Astrocyte of the spinal cord (primary cell): Measurements from ENCODE around the gene AGPAT1.
A peak's percentile ranks its signal among the peaks of the same experiment; 100 is the strongest.

Source experiments
- DNase-seq: peaks from one replicate; pipeline ENCODE4 v3.0.0; 2011; ENCODE audit warnings: low read depth, low spot score
- H3K4me3 ChIP-seq: 2 replicates; pipeline ENCODE4 v1.5.1; 2011; ENCODE audit warnings: low read depth, mild to moderate bottlenecking, low read length, moderate library complexity
- CTCF ChIP-seq: IDR thresholded peaks from 2 replicates; pipeline ENCODE4 v1.5.1; 2012; ENCODE audit warnings: low read depth, mild to moderate bottlenecking, low read length, inconsistent platforms
- in situ Hi-C: cut with HindIII; loops from 2 replicates; pipeline ENCODE4 v1.10.0; 2017; ENCODE audit warnings: low sequenced_read_pairs

Gene AGPAT1

DNA sequence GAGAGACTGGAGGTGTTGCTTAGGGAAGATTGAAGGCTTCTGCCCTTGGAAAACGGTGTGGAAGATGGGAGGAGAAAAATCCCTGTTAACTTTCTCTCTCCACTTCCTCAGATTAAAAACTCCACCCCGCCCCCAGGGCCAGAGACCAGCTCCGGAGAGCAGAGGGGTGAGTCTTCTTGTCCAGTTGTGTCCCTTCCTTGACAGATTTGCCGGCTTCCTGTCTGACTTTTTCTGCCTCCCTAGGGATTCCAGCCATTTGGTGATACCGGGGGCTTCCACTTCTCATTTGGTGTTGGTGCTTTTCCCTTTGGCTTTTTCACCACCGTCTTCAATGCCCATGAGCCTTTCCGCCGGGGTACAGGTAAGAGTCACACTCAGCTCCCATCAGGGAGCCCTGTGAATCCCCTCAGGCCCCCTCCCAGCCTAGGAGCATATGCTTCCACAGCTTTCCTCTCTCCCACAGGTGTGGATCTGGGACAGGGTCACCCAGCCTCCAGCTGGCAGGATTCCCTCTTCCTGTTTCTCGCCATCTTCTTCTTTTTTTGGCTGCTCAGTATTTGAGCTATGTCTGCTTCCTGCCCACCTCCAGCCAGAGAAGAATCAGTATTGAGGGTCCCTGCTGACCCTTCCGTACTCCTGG is 4.0 kb upstream of the AGPAT1 start:
- H3K4me3 ChIP-seq: no peak overlapping the region
- in situ Hi-C loops: no loop called here
- no peak for DNase-seq
- no peak for TF ChIP-seq CTCF

DNA sequence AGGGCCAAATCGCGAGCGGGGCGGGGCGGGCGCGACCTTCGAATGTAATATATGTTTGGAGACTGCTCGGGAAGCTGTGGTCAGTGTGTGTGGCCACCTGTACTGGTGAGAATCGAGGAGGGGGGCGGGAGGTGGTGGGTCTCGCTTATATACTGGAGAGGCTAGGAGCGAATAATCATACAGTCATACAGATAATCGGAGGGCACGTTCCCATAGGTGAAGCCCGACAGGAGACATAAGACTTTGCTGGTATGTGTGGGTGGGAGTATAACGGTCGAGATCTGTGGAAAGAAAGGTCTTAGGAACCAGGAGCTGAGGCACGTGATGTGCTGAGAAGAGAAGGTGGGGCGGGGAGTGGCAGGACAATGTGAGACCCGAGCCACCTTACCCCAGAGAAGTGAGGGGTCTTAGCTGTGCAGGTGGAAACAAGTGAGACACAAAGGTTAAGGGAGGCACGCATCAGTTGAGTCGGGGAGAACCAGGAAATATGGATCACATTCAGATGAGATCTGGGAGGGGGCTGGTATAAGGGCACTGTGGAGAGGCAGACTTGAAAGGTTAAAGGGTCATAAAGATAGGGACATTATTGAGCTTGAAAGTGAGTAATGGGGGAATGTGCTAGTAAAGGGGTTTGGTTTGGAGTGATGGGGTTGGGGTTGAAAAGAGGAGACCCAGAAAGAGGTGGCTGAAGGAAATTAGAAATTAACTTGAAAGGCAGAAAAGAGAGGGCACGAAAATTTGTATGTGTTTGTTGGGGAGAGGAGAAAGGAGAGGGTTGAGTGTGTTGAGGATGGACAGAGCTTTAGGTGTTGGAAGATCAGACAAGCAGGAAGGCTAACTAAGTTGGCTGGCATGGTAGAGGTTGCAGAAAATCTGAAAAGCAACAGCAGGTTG is 2.9 kb upstream of the AGPAT1 start:
- peak overlapping the region; percentile 98 for H3K4me3 ChIP-seq
- TF ChIP-seq CTCF: no peak
- in situ Hi-C loops: no loop called here
- no peak for DNase-seq

- no peak for TF ChIP-seq CTCF
- peak within 1 kb of the TSS; percentile 98 for H3K4me3 ChIP-seq
- in situ Hi-C loops: no loop called here
- peak; percentile 100 for DNase-seq
Measured at GRCh38 chr6:32177788-32178546, 2.1 kb upstream of the AGPAT1 start, which contains the start of gene RNF5. TSS of gene RNF5 (plus strand) at chr6:32178405. CDS start at chr6:32178512, 107 bp downstream.

GRCh38 chr6:32177183-32177787 is 1.4 kb upstream of the AGPAT1 start:
- no peak for DNase-seq
- in situ Hi-C loops: no loop called here
- peak overlapping the region; percentile 98 for H3K4me3 ChIP-seq
- no peak for TF ChIP-seq CTCF

- H3K4me3 ChIP-seq: peak overlapping the region; percentile 98
- DNase-seq: no peak
- TF ChIP-seq CTCF: no peak
- in situ Hi-C loops: no loop called here
Measured at GRCh38 chr6:32176476-32177182, 745 bp upstream of the AGPAT1 start.

GRCh38 chr6:32175322-32175710 is 568 bp downstream of the AGPAT1 start:
- no peak for DNase-seq
- in situ Hi-C loops: no loop called here
- no peak for TF ChIP-seq CTCF
- H3K4me3 ChIP-seq: peak overlapping the region; percentile 98
